Lung (tissue), 12 donors: ENCODE results near the gene CST4. TPM values are rescaled to one million over a fixed set of nuclear protein-coding genes. Genes with fewer than 3 reads are reported as not detected.

Source experiments
- ATAC-seq: fragments of 200-7000 bp; cut with Tn5 transposase; one replicate; pipeline ENCODE4 v1.9.1; 2020; ENCODE audit warnings: moderate number of reproducible peaks; ENCODE audit not compliant: insufficient read depth, low FRiP score
- DNase-seq, 3 donors: peaks; one replicate each; pipeline ENCODE4 v3.0.0-alpha.2; 2013 to 2017
- H3K27ac ChIP-seq, 2 donors: one replicate each; pipeline ENCODE4 v1.5.1; 2013; ENCODE audit warnings: mild to moderate bottlenecking in 2 of 2, moderate library complexity in 2 of 2, control low read depth in 1 of 2, inconsistent platforms in 1 of 2, low read depth in 1 of 2, low read length in 1 of 2
- H3K27me3 ChIP-seq, 3 donors: one replicate each; pipeline ENCODE4 v1.5.1; 2013; ENCODE audit warnings: low read length in 2 of 3; ENCODE audit not compliant: control insufficient read depth in 3 of 3, insufficient read depth in 3 of 3
- H3K36me3 ChIP-seq, 4 donors: one replicate each; pipeline ENCODE4 v1.5.1; 2013; ENCODE audit warnings: low read length in 4 of 4, mild to moderate bottlenecking in 1 of 4, moderate library complexity in 1 of 4; ENCODE audit not compliant: control insufficient read depth in 4 of 4, insufficient read depth in 4 of 4
- H3K4me1 ChIP-seq, 5 donors: one replicate each; pipeline ENCODE4 v1.5.1; 2013; ENCODE audit warnings: low read length in 5 of 5, mild to moderate bottlenecking in 2 of 5, moderate library complexity in 1 of 5; ENCODE audit not compliant: control insufficient read depth in 5 of 5, insufficient read depth in 5 of 5
- H3K4me3 ChIP-seq: one replicate; pipeline ENCODE4 v1.5.1; 2013; ENCODE audit warnings: mild to moderate bottlenecking, control low read depth, moderate library complexity
- H3K9ac ChIP-seq, 2 donors: one replicate each; pipeline ENCODE4 v1.5.1; 2013; ENCODE audit warnings: low read length in 2 of 2, control low read depth in 1 of 2; ENCODE audit not compliant: insufficient read depth in 1 of 2
- H3K9me3 ChIP-seq, 4 donors: one replicate each; pipeline ENCODE4 v1.5.1; 2013; ENCODE audit warnings: low read length in 3 of 4, mild to moderate bottlenecking in 1 of 4, moderate library complexity in 1 of 4; ENCODE audit not compliant: control insufficient read depth in 4 of 4, insufficient read depth in 3 of 4
- CTCF ChIP-seq: IDR thresholded peaks from 2 replicates; pipeline ENCODE4 v1.5.1; 2012; ENCODE audit warnings: mild to moderate bottlenecking; ENCODE audit errors: control extremely low read depth, extremely low read depth
- WGBS, 2 donors: extraction: QIAGEN DNeasy Blood & Tissue Kit; methylation state at CpG; one replicate each; pipeline ENCODE4 v1.1.7; 2013; 5-methylcytosine and 5-hydroxymethylcytosine counted together
- polyA plus RNA-seq, 2 donors: library from polyadenylated mRNA; stranded (reverse); fragments of 200-250 nt; gene quantifications; one replicate each; pipeline ENCODE4 v1.2.1, GENCODE V29; 2013
- total RNA-seq, 2 donors: library from RNA; depleted of rRNA in 1 of 2; stranded (reverse); fragments of >200 nt in 1 of 2; gene quantifications; one replicate each; pipeline ENCODE4 v1.2.1, GENCODE V29; 2014 to 2021
- donor health status: control.
- donor health status: control.
- donor health status: Bipolar disorder and iron deficiency.
- donor health status: healthy.
- donor health status: DM: yes; HTN: yes; CAD: no.

The CST4 gene
- total and polyA plus RNA-seq, 4 donors, result not detected

- H3K9ac ChIP-seq, result no peak overlapping the region
- ATAC-seq, result no peak
- no peak for DNase-seq
- no peaks in the 10 kb centered on the region for H3K9me3 ChIP-seq
- no peak overlapping the region for H3K4me3 ChIP-seq
- no peak overlapping the region for H3K27ac ChIP-seq
- H3K4me1 ChIP-seq, result peaks cover 0 to 18% (median 7%) of the 10 kb centered on the region in 5 donors
- no peaks in the 10 kb centered on the region for H3K27me3 ChIP-seq
- H3K36me3 ChIP-seq, result no peaks in the 10 kb centered on the region
- no peak for TF ChIP-seq CTCF
These were observed 36.5 kb downstream of the CST4 start for GRCh38 chr20:23652371-23652770.

- no peak for ATAC-seq
- 95 to 97% methylated on average over 2 of the region's 2 CpGs for WGBS, 2 donors
These were observed 37.7 kb downstream of the CST4 start for GRCh38 chr20:23651117-23651516.

GRCh38 chr20:23649830-23650417 is 38.9 kb downstream of the CST4 start:
- no peak overlapping the region for H3K9ac ChIP-seq
- H3K36me3 ChIP-seq, result no peaks in the 10 kb centered on the region
- no peaks in the 10 kb centered on the region for H3K9me3 ChIP-seq
- no peak overlapping the region for H3K4me3 ChIP-seq
- peaks cover 0 to 3% (median 0%) of the 10 kb centered on the region in 5 donors for H3K4me1 ChIP-seq
- no peak for DNase-seq
- no peak for ATAC-seq
- no peak overlapping the region for H3K27ac ChIP-seq
- 84 to 87% methylated on average over 1 of the region's 1 CpG for WGBS, 2 donors
- TF ChIP-seq CTCF, result no peak
- no peaks in the 10 kb centered on the region for H3K27me3 ChIP-seq

More at GRCh38 chr20:23651117-23651516, 37.7 kb downstream of the CST4 start:
- Histone ChIP-seq H3K27ac (no peak overlapping the region), H3K36me3 (no peaks in the 10 kb centered on the region), H3K4me1 (peaks cover 0 to 15% (median 5%) of the 10 kb centered on the region in 5 donors), H3K27me3 (no peaks in the 10 kb centered on the region), H3K4me3 (no peak overlapping the region), H3K9me3 (no peaks in the 10 kb centered on the region), H3K9ac (no peak overlapping the region)
- TF ChIP-seq CTCF, result no peak
- DNase-seq, result no peak

- no peak for TF ChIP-seq CTCF
- Histone ChIP-seq H3K4me1 (no peaks in the 10 kb centered on the region), H3K9me3 (no peaks in the 10 kb centered on the region), H3K4me3 (no peak overlapping the region), H3K27ac (no peak overlapping the region), H3K36me3 (no peaks in the 10 kb centered on the region), H3K9ac (no peak overlapping the region), H3K27me3 (no peaks in the 10 kb centered on the region)
- 87 to 93% methylated on average over 2 of the region's 2 CpGs for WGBS, 2 donors
- DNase-seq, result no peak
- no peak for ATAC-seq
These were observed 39.6 kb downstream of the CST4 start for GRCh38 chr20:23649242-23649641.
